ENCODE results near the gene ZNF726.
"Not testable (repeated sequence)": the region's sequence is repeated elsewhere in the genome, so short reads cannot be mapped to it uniquely, and the experiment has no call there.

ZNF726 gene

DNA sequence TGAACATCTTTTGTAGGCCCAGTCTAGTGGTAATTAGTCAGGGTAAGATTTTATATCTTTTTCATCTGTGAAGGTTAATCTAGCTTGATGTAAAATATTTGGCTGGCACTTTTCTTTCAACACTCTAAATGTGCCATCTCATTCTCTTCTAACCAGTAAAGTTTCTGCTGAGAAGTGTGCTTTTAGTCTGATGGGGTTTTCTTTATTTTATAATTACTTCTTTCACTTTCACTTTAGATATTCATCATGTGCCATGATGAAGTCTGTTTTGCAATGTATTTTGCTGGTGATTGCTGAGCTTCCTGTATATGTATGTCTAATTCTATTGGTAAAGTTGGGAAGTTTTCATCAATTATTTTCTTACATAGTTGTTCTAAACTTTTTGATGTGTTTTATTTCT lies 31.9 kb downstream of the ZNF726 start:
- no peak for DNase-seq (ENCODE audit: low read depth)

DNA sequence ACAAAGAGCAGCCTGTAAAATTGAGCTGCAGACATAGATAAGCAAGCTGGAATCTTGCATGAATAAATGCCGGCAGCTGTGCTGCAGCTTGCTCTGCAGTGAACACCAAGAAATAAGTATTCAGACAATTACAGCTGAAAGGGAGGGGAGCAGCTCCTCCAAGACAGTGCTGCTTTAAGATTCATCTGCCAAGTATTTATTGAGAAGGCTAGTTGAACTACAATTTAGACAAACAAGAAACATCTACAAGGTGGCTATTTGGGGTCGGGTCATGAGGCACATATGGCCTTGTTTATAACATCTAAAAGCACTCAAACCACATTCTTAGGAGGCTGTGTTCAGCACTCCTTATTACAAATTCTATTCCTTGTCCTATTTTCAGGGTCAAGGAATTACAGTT lies 34.9 kb downstream of the ZNF726 start:
- no peak for DNase-seq (ENCODE audit: low read depth)

DNA sequence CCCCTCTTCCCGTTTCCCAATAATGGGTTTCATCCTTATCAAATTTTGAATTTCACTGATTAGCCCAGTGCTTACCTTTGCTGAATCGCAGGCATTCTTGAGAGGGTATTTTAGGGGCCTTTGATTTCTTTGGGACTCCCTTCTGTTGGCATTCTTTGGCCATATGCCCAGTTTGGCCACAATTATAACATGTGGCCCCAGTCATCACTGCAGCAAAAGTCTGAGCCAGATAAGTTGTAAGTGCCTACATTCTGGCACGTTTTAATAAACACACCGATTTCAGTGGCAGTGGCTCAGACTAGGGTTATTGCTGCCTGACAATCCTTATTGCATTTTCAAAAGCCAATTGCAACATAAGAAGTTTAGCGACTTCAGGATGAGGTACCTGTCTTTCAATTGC lies 41.4 kb downstream of the ZNF726 start:
- DNase-seq (ENCODE audit: low read depth) = no peak

DNA sequence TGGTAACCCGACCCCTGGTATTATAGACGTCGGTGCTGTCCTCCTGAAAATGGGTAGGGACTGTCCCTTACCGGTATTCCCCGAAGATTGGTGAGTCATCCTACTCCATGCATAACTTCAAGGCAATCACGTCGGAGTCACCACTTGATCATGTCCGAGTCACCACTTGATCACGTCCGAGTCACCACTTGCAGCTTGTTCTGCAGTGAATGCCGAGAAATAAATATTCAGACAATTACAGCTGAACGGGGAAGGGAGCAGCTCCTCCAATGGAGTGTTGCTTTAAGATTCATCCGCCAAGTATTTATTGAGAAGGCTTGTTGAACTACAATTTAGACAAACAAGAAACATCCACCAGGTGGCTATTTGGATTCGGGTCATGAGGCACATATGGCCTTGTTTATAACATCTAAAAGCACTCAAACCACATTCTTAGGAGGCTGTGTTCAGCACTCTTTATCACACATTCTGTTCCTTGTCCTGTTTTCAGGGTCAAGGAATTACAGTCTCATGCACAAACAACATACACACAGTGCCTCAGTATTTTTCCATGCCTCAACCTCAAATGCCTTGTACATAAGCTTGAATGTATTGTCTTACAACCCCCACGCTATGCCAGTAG lies 43.1 kb downstream of the ZNF726 start:
- DNase-seq (ENCODE audit: low read depth) = no peak

DNA sequence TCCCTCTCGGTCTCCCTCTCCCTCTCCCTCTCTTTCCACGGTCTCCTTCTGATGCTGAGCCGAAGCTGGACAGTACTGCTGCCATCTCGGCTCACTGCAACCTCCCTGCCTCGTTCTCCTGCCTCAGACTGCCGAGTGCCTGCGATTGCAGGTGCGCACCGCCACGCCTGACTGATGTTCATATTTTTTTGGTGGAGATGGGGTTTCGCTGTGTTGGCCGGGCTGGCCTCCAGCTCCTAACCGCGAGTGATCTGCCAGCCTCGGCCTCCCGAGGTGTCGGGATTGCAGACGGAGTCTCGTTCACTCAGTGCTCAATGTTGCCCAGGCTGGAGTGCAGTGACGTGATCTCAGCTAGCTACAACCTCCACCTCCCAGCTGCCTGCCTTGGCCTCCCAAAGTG lies 48.7 kb downstream of the ZNF726 start:
- DNase-seq (ENCODE audit: low read depth) = not testable (repeated sequence)

DNA sequence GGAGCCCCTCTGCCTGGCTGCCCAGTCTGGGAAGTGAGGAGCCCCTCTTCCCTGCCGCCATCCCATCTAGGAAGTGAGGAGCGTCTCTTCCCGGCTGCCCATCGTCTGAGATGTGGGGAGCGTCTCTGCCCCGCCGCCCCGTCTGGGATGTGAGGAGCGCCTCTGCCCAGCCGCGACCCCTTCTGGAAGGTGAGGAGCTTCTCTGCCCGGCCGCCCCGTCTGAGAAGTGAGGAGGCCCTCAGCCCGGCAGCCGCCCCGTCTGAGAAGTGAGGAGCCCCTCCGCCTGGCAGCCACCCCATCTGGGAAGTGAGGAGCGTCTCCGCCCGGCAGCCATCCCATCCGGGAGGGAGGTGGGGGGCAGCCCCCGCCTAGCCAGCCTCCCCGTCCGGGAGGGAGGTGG lies 49.2 kb downstream of the ZNF726 start:
- DNase-seq (ENCODE audit: low read depth) = not testable (repeated sequence)

DNA sequence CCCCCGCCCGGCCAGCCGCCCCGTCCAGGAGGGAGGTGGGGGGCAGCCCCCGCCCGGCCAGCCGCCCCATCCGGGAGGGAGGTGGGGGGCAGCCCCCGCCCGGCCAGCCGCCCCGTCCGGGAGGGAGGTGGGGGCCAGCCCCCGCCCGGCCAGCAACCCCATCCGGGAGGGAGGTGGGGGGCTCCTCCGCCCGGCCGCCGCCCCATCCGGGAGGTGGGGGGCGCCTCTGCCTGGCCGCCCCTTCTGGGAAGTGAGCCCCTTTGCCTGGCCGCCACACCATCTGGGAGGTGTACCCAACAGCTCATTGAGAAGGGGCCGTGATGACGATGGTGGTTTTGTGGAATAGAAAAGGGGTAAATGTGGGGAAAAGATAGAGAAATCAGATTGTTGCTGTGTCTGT lies 49.6 kb downstream of the ZNF726 start:
- DNase-seq (ENCODE audit: low read depth) = not testable (repeated sequence)

DNA sequence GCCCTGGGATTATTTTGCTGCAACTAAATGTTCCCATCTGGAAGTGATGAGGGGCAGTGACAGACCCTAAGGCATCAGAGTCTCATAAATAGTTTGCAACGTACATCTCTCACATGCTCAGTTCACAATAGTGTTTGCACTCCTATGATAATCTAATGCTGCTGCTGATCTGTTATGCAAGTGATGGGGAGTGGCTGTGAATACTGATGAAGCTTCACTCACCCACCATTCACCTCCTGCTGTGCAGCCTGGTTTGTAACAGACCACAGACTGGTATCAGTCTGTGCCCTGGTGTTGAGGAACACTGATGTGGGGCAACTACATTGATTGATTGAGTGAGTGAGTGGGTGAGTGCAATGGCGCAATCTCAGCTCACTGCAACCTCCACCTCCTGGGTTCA lies 54.9 kb downstream of the ZNF726 start:
- DNase-seq (ENCODE audit: low read depth) = no peak

DNA sequence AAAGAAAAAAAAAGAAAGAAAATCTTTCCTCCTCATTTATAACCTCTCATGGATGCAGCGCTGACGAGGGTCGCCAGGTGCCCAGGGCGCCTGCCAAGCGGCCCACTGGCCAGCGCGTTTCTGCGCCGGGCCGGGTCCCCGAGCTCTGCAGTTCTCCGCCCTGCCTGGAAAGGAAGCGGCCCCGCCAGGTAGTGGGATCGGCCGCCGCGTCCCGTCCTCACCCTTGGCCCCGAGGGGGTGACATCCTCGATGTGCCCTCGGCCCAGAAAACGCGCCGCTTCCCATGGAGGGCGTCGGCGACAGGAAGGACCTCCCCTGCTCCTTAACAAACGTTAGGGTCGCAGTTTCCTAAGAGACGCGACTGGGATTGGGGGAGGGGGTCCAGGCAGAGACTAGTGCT lies 56.9 kb downstream of the ZNF726 start:
- DNase-seq (ENCODE audit: low read depth) = no peak

DNA sequence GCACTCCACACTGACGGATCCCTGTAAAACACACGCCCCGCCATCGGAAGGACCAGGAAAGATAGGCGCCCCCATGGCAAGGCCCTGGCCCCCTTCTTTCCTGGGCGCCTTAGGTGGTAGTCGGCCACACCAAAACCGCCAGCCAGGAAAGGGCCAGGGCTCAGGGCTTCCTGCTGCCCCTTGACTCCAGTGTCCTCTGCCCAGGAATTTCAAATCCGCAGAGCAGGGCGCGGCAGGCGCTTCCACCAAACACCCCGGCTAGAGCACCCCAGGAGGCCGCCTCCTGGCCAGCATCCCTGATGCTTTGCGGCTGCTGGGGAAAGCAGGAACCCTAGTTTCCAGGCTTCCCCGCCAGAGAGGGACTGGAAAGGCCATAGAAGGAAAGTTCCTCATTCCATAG lies 57.5 kb downstream of the ZNF726 start:
- no peak for DNase-seq (ENCODE audit: low read depth)

DNA sequence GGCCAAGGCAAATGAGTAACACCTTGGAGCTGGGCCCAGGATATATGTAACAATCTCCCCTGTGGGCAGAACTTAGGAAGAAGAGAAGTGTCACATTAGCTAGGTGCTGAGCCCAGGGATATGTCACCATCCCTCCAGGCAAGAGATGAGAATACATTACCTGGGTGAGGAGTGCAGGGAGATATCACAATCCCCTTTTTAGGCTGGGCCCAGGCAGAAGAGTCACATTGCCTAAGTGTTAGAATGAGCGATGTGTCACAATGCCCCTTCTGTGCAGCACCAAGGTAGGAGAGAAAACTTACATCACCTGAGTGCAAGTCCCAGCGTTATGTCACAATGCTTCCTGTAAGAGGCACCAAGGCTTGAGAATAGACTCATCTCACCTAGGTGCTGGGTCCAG lies 60.3 kb downstream of the ZNF726 start:
- DNase-seq (ENCODE audit: low read depth) = no peak

DNA sequence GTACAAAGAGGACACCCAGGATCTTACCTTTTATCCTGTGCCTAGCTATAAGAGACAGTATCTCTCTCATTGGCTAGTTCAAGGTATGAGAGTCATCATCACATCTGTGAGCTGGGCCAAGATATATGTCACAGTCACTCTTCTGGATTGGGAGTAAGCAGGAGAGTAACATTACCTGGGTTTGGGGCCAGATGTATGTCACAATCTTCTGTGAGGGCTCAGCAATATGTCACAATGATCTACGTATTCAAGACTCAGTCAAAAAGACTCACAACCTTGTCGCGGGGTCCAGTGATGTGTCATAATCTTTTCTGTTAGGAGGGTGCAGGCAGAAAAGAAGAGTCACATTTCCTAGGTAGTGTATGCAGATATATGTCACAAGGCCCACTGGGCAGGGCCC lies 61.9 kb downstream of the ZNF726 start:
- not testable (repeated sequence) for DNase-seq (ENCODE audit: low read depth)

DNA sequence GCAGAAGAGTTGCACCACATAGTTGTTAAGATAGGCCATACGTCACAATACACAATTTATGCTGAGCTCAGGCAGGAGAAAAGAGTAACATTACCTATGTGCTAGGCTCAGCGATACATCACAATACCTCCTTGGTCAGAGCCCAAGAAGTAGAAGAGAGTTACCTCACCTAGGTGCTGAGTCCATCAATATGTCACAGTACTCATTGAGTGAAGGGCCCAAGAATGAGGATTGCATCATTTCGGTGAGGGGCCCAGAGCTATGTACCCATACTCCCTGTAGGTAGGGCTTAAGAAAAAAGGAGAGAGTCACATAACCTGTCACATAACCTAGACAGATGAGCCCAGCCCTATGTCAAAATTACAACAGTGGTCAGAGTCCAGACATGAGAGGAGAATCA lies 62.6 kb downstream of the ZNF726 start:
- DNase-seq (ENCODE audit: low read depth) = not testable (repeated sequence)

DNA sequence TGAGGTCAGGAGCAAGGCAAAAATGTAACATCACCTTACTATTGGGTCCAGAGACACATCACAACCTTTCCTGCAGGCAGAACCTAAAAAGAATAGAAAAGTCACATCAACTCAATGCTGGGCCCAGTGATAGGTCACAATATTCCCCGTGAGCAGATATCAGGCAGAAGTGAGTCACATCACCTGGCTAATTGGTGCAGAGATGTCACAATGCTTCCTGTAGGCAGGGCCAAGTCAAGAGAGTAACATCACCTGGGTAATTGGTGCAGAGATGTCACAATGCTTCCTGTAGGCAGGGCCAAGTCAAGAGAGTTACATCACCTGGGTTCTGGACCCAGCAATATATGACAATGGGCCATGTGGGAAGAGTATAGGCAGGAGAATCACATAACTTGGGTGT lies 63.4 kb downstream of the ZNF726 start:
- no peak for DNase-seq (ENCODE audit: low read depth)

DNA sequence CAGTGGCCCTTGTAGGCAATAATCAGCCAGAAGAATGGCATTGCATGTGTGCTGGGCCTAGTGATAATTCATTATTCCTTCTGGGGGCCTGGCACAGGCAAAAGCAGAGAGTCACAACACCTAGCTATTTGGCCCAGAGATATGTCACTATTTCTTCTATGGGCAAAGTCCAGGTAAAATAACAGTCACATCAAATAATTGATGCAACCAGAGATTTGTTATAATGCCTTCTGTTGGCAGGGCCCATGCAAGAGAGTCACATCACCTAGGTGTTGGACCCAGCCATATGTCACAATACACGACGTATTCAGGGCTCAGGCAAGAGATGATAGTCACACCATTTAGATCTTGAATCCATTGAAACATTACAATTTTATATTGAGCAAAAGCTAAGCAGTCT lies 66.1 kb downstream of the ZNF726 start:
- DNase-seq (ENCODE audit: low read depth) = no peak

DNA sequence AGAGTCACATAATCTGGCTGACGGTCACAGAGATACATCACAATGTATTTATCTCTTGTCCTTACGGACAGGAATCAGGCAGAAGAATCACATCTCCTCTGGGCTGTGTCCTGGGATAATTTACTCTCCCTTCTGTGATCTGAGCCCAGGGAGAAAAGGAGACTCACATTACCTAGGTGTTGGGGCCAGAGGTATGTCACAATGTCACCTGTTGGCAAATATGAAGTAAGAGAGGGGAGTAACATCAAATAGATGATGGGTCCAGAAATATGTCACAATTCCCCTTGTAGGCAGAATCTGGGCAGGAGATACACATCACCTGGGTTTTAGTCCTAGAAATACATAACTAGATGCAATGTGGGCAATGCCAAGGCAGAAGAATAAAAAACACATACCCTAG lies 67.2 kb downstream of the ZNF726 start:
- DNase-seq (ENCODE audit: low read depth) = no peak

DNA sequence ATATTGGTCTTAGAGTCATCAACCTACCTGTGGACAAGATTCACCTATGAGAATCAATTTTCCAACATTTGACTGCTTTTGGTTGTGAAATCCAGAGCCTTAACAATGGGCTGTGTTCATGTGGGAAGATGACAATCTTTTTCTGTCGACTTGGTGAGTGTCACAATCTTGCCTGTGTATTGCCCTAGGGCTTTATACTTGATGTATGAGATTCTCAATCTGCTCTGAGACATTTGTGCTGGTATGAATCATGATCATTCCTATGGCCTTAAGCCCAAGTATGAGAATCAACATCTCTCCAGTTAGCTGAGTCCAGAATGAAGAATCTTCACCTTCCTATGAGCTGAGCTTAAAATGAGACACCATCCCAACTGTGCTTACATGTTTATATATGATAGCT lies 68.7 kb downstream of the ZNF726 start:
- DNase-seq (ENCODE audit: low read depth) = no peak

All from activated T-cell treated with anti-CD3 and anti-CD28 coated beads for 1 hour (primary cell).